BE2C (cell line): ENCODE data around the gene HES7.

Source experiments
- DNase-seq: peaks from one replicate; pipeline ENCODE4 v3.0.0-alpha.2; 2020
- H3K27me3 ChIP-seq: fragments of 250-450 bp; sonication (Bioruptor Pico); 2 replicates; pipeline ENCODE4 v1.5.1; 2020; ENCODE audit warnings: mild to moderate bottlenecking
- H3K36me3 ChIP-seq: fragments of 250-450 bp; sonication (Bioruptor Pico); 2 replicates; pipeline ENCODE4 v1.5.1; 2020; ENCODE audit warnings: mild to moderate bottlenecking
- H3K4me1 ChIP-seq: fragments of 250-450 bp; sonication (Bioruptor Pico); 2 replicates; pipeline ENCODE4 v1.5.1; 2020
- H3K4me3 ChIP-seq: 2 replicates; pipeline ENCODE4 v1.5.1; 2011; ENCODE audit warnings: low read depth, low read length
- H3K9me3 ChIP-seq: fragments of 250-450 bp; sonication (Bioruptor Pico); 2 replicates; pipeline ENCODE4 v1.5.1; 2020
- TF ChIP-seq, protein P1 (sequence below): IDR thresholded peaks from 2 replicates; pipeline ENCODE4 v1.5.1; 2012; ENCODE audit warnings: mild to moderate bottlenecking, low read depth, low read length

Gene HES7

DNA sequence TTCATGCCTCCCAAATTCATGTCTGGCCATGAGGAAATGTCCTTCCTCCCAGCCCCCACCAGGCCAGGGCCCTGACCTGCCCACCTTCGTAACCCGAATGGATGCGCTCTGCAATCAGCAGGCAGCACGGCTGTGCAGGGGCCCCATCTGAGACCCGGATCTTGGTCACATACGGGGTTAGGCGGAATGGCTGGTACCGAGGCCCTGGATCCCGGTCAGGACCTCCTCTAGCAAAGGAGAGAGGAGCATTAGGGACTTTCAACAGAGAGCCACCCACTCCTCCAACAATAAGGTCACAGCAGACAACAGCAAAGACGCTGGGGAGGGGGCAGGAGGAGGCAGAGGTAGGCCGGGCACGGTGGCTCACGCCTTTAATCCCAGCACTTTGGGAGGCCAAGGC, 24.7 kb upstream of the HES7 start:
- no peaks in the 10 kb centered on the region for H3K27me3 ChIP-seq
- no peak overlapping the region for H3K4me3 ChIP-seq
- TF ChIP-seq, protein P1, sequence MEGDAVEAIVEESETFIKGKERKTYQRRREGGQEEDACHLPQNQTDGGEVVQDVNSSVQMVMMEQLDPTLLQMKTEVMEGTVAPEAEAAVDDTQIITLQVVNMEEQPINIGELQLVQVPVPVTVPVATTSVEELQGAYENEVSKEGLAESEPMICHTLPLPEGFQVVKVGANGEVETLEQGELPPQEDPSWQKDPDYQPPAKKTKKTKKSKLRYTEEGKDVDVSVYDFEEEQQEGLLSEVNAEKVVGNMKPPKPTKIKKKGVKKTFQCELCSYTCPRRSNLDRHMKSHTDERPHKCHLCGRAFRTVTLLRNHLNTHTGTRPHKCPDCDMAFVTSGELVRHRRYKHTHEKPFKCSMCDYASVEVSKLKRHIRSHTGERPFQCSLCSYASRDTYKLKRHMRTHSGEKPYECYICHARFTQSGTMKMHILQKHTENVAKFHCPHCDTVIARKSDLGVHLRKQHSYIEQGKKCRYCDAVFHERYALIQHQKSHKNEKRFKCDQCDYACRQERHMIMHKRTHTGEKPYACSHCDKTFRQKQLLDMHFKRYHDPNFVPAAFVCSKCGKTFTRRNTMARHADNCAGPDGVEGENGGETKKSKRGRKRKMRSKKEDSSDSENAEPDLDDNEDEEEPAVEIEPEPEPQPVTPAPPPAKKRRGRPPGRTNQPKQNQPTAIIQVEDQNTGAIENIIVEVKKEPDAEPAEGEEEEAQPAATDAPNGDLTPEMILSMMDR = no peak
- no peaks in the 10 kb centered on the region for H3K9me3 ChIP-seq
- H3K4me1 ChIP-seq = peaks cover 6% of the 10 kb centered on the region; the same call in 1 of the 2 replicates
- DNase-seq = no peak
- H3K36me3 ChIP-seq = peaks cover 24% of the 10 kb centered on the region

DNA sequence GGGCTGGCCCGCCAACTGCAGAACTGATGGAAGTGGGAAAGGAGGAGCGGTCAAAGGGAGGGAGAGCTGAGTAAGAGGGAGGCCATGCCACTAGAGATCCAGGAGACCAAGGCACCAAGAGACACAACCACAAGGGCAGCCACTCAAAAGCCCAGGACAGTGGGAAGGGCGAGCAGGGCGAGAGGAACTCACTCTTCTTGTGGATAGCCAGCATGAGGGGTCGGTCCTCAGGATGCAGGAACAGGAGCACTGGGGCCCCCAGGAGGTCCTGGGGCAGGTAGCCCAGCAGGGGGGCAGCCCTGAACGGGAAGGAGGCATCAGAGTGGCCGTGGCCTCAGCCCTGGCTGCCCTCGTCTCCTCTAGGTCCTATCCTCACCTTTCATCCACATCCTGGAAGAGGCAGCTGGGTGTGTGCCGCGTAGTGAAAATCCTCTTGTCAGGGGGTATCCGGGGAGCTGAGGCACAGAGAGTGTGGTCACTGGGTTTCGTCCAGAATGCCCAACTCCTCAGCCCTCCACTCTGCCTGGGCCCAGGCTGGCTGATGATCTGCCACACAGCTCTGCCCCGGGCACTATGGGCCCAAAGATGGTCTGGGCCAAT, 24.0 kb upstream of the HES7 start:
- Histone ChIP-seq H3K27me3 (no peaks in the 10 kb centered on the region), H3K4me1 (peaks cover 3% of the 10 kb centered on the region; the same call in 1 of the 2 replicates), H3K9me3 (no peaks in the 10 kb centered on the region), H3K36me3 (peaks cover 24% of the 10 kb centered on the region), H3K4me3 (no peak overlapping the region)
- TF ChIP-seq, protein P1 = no peak
- no peak for DNase-seq

DNA sequence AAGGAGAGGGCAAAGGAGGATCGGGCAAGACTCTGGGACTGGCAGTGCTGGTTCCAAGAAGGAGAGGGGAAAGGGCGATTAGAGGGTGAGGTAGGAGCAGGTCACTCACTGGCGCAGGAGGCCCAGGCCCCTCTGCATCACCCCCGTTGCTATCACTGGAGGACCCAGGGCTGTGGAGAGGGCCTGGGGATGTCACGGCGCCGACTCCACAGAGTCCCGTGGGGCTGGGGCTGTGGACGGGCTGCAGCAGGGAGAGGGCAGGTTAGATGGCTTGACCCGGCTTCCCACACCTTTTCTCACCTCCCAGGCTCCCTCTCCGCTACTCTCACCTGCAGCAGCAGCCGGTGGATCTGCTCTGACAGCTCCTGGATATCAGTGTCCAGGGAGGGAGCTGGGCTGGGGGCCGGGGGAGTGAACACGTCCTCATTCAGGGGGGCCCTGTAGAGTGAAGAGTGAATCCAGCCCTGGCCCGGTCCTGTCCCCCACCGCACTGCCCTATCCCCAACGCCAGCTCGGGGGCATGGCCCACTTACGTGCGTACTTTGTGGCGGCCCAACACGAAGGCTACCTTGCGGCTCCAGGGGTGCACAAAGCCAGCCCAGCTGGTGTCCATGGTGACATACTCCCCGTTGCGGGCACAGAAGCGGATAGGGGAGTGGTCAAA, 23.4 kb upstream of the HES7 start:
- TF ChIP-seq, protein P1 = no peak
- Histone ChIP-seq H3K9me3 (no peaks in the 10 kb centered on the region), H3K4me3 (no peak overlapping the region), H3K4me1 (no peaks in the 10 kb centered on the region), H3K36me3 (peaks cover 24% of the 10 kb centered on the region), H3K27me3 (no peaks in the 10 kb centered on the region)
- DNase-seq = no peak

DNA sequence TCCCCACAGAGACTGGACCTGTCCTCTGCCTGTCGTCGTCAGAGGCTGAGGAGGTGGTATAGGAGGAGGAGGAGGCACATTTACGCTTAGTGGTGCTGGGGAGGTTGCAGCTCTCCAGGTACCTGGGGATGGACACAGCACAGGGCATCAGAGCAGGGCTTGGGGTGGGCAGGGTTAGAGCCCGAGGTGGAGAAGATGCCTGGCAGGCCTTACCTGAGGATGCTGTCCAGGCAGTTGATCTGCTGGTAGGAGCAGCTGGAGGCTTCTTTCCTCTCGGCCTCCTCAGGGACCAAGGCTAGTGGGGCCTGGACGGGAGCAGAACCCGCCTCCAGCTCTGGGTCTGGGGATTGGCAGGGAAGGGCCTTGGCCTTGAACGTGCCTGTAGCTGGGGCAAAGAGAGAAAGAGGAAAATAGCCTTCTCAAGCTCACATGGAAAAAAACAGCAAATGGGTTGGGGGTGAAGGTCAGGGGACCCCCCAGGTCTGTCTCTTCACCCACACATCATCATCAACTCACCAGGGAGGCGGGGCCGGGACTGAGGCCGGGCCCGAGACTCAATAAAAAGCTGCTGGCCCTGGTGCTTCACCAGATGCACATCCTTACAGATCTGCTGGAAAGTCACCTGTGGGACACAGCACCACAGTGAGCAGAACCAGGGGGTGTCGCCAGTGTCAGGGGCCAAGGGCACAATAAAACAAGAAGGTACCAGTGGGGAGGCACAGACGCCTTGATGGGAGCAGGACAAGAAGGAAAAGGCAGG, 22.7 kb upstream of the HES7 start:
- Histone ChIP-seq H3K27me3 (no peaks in the 10 kb centered on the region), H3K36me3 (peaks cover 24% of the 10 kb centered on the region), H3K4me3 (no peak overlapping the region), H3K4me1 (no peaks in the 10 kb centered on the region), H3K9me3 (no peaks in the 10 kb centered on the region)
- no peak for DNase-seq
- TF ChIP-seq, protein P1 = no peak

DNA sequence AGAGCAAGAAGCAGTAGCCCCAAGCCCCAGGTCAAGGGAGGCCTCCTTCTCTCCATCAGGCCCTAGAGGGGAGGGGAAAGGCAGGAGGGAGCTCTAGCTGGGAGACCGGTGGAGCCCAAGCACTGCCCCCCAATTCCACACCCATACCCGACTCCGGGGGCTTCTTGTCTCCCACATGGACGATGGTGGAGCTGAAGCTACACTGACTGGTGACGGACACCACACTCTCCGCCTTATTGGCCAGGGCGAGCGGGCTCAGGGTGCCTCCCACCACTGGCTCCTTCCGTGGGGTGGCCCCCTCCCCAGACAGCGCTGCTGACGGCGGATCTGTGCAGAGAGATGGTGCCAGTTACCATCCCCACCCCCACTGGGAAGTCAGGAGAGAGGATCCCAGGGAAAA, 21.9 kb upstream of the HES7 start:
- Histone ChIP-seq H3K4me3 (no peak overlapping the region), H3K4me1 (no peaks in the 10 kb centered on the region), H3K9me3 (no peaks in the 10 kb centered on the region), H3K27me3 (no peaks in the 10 kb centered on the region), H3K36me3 (peaks cover 24% of the 10 kb centered on the region)
- TF ChIP-seq, protein P1 = no peak
- no peak for DNase-seq
